ENCODE measurements around the gene SLC36A2.
"Not testable (repeated sequence)": the region's sequence is repeated elsewhere in the genome, so short reads cannot be mapped to it uniquely, and the experiment has no call there.

Gene SLC36A2

GRCh38 chr5:151327585-151327984 is 19.8 kb downstream of the SLC36A2 start:
- no peak for DNase-seq (ENCODE audit: low read depth in 4 of 4, low spot score in 1 of 4)

DNA sequence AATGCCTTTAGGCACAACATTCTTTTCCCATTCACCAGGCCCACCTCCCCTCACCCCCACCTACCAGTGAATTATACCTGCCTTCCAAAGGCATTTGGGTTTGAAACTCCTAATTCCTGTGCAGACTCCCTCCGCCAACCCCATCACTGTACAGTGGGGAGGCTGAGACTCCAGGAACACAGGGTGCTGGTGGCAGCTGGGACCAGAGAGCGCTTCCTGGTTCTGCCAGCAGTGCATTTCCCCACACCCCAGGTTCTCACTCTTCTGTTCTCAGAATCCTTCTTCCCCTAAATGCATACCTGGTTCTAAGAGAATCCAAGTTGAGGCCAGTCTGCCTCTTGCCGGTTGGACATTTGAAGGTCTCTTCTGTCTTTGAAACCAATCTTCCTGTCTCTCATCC is 21.1 kb downstream of the SLC36A2 start:
- DNase-seq (ENCODE audit: low read depth in 4 of 4, low spot score in 1 of 4): no peak

DNA sequence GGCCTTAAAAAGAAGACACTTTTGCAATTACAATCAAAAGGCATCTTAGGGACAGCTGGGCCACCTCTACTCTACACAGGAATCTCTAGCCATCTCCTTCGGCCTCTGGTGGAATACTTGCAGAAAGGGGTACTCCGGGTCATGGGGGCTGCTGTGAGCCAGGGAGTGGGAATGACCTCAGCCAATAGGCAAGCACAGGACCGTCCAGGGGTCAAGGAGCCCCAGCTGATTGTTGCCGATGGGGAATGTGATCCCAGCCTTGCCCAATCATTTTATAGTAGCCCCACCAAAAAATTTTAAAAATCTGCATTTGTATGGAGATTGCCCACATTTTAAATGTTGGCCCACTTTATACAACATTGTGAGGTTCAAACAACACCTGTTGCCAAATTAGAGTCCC is 26.9 kb downstream of the SLC36A2 start:
- no peak for DNase-seq (ENCODE audit: low read depth in 4 of 4, low spot score in 1 of 4)

DNA sequence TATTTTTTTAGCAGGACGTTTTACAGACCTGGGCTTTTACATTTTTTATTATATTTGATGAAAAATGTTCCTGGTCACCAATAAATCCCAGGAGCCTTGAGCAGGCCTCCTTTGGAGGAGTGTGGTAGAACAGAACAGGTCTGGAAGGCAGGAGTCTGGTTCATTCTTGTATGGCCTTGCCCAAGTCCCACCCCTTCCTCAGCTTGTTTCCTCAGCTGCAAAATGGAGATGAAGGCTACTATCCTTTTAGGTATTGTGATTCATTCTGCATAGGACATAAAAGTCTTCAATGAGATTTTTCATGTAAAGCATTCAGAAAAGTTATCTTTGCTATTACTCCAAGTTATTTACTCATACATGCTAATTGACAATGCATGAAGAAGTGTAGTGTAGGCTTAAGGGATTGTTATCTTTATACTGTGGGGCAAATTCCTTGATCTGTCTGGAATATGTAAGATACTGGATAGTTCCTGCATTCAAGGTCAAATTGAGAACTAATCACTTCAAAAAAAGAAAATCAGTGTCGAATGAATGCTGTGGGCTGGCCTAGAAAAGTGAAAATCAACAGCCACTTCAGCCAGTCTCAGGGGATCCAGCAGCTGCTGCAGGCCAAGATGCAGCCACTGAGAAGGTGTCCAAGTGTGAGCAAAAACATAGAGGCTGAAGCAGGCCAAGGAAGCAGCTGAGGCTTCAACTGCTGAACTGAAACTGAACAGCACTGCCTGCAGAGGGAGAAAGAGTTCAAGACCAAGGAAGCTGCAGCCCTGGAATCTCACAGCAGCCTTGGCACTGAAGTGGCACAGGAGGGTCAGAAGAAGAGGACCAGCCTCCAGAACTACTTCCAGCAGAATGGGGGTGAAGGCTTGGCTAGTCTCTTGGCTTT is 28.3 kb downstream of the SLC36A2 start:
- DNase-seq (ENCODE audit: low read depth in 4 of 4, low spot score in 1 of 4): no peak

GRCh38 chr5:151317871-151318270 is 29.5 kb downstream of the SLC36A2 start:
- DNase-seq (ENCODE audit: low read depth in 4 of 4, low spot score in 1 of 4): no peak

- DNase-seq (ENCODE audit: low read depth in 4 of 4, low spot score in 1 of 4): peak; percentile 13 to 37 (median 26)
Measured at GRCh38 chr5:151315998-151316597, 31.3 kb downstream of the SLC36A2 start.

GRCh38 chr5:151313357-151313756 is 34.0 kb downstream of the SLC36A2 start:
- no peak for DNase-seq (ENCODE audit: low read depth in 4 of 4, low spot score in 1 of 4)

DNA sequence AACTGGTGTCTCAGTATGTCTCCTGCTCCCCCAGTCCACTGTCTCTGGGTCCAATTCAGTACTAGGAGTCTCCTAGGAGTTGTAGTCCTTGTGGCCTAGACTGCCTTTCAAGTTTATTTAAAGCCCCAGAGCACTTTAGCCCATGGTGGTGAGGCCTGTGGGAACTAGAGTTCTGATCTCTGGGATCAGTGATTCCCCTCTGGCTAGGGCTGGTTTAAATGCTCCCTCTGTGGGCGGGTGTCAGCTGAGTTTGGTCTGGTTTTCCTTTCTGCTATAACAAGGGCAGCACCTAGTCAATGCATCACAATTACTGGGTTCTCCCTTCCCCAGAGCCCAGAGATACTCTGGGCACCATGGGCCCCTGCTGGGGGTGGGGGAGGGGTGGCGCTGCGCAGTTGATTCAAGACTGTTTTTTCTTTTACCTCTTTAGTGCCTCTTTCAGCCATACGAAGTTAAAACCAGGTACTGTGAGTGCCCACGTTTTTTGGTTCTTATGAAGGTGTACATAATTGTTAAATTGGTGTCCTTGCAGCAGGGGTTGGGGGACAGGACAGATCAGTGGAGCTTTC is 34.5 kb downstream of the SLC36A2 start:
- no peak for DNase-seq (ENCODE audit: low read depth in 4 of 4, low spot score in 1 of 4)

GRCh38 chr5:151310932-151311331 is 36.4 kb downstream of the SLC36A2 start:
- no peak for DNase-seq (ENCODE audit: low read depth in 4 of 4, low spot score in 1 of 4)

GRCh38 chr5:151309821-151310220 is 37.5 kb downstream of the SLC36A2 start:
- not testable (repeated sequence) for DNase-seq (ENCODE audit: low read depth in 4 of 4, low spot score in 1 of 4)

DNA sequence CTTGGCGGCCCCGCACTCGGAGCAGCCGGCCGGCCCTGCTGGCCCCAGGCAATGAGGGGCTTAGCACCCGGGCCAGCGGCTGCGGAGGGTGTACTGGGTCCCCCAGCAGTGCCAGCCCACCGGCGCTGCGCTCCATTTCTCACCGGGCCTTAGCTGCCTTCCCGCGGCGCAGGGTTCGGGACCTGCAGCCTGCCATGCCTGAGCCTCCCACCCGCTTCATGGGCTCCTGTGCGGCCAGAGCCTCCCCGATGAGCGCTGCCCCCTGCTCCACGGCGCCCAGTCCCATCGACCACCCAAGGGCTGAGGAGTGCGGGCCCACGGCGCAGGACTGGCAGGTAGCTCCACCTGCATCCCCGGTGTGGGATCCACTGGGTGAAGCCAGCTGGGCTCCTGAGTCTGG is 38.1 kb downstream of the SLC36A2 start:
- not testable (repeated sequence) for DNase-seq (ENCODE audit: low read depth in 4 of 4, low spot score in 1 of 4)

DNA sequence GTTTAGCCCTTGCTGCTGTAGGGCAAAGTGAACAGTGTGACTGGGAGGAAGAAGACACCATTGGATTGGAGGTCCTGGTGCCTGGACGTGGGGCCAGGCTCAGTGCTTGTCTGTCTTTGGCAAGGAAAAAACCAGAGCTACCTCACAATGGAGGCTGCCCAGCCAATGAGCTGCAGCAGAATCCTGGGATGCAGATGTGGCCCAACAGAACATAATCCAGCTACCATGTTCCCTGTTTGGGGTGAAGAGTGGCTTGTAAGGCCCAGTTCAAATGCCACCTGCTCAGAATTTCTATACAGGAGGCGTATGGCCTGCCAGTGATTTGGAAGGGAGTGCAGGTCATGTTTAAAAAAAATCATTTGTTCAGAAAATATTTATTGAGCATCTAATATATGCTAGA is 43.7 kb downstream of the SLC36A2 start, which contains the start of gene SLC36A3:
SLC36A3 (minus strand) TSS at position 101 of the 400 bp plus-strand sequence. CDS start 412 bp downstream, outside the sequence.
- DNase-seq (ENCODE audit: low read depth in 4 of 4, low spot score in 1 of 4): no peak

- DNase-seq (ENCODE audit: low read depth in 4 of 4, low spot score in 1 of 4): peak in 1 of 4 experiments; percentile 3
Measured at GRCh38 chr5:151298063-151298855, 49.1 kb downstream of the SLC36A2 start.

DNA sequence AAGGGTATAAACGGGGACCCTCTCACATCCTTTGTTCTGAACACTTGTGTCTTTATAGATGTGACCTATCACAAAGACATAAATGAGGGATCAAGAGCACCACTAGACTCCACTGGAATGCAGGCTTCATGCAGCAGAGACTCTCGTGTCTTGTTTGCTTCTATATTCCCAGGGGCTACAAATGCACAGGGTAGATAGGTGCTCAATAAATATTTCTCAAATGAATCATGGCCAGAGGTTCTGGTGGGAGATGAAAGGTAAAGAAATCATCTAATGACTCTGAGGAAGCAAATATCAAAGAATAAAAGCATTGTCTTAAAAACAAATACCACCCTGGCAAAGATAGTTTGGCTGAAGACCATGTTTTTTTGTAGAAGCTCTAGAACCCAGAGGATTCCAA is 50.4 kb downstream of the SLC36A2 start:
- no peak for DNase-seq (ENCODE audit: low read depth in 4 of 4, low spot score in 1 of 4)

- DNase-seq (ENCODE audit: low read depth in 4 of 4, low spot score in 1 of 4): no peak
Measured at GRCh38 chr5:151296478-151296830, 50.9 kb downstream of the SLC36A2 start.

DNA sequence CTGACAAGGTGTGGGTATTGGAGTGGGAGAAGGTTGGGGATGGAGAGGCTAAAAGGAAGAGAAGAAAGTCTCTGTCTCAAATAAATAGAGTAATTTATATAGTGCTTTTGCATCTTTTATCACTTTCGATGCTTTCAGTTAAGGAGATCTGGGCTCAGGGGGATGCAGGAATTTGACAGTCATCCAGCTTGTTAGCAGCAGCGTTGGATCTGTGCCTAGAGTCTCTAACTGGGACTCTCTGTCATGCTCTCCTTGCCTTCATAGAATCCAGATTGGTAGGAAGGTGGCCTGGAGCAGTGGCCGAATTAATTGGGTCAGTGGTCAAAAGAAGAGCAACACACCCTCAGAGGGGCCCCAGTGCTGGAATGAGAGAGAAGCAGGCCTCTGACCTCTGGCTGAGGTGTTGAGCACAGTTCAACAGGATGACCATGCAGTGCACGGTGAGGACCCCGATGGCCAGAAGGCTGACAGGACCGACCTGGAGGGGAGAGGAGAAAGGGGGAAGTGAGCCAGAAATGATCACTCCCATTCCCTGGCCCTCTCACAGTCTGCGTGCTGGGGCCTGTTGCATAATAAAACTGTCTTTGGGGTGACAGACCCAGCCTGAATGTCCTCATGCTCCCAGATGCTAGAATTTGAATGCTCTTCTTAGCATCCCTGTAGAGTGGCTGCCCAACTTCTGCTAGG is 51.4 kb downstream of the SLC36A2 start:
- DNase-seq (ENCODE audit: low read depth in 4 of 4, low spot score in 1 of 4): no peak

DNA sequence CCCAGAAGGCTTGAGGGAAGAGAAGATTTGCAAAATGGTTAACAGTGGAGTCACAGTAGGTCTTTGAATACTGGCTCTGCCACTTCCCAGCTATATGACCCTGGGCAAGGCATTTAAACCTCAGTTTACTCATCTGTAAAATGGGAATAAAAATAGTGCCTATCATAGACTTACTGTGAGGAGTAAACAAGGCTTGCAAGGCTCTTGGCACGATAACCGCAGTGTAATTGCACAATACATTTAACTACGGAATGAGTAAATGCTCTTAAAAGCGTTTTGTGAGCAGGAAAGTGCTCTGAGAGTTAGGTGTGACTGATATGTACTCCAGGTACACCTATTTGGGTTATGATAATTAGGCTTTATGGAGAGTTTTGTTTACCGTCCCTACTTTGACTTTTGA is 52.2 kb downstream of the SLC36A2 start:
- no peak for DNase-seq (ENCODE audit: low read depth in 4 of 4, low spot score in 1 of 4)

DNA sequence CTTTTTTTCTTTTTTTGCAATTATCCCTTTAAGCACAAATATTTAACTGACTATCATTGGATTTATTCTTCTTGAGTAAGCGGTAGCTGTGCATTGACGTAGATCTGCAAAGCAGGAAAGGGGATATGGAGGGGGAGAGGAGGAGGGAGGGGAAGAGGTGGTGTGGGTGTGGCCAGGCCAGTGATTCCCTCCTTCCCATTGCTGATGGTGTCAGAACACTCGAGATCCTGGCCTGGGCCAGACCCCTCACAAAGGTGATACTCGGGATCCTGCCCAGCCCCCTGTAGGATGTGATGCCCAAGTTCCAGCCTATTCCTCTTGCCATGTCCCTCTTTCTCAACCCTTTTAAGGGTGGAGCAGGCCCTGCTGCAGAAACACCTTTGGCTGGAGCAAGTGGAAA is 53.7 kb downstream of the SLC36A2 start:
- DNase-seq (ENCODE audit: low read depth in 4 of 4, low spot score in 1 of 4): no peak

- no peak for DNase-seq (ENCODE audit: low read depth in 4 of 4, low spot score in 1 of 4)
Measured at GRCh38 chr5:151288180-151288579, 59.2 kb downstream of the SLC36A2 start.

DNA sequence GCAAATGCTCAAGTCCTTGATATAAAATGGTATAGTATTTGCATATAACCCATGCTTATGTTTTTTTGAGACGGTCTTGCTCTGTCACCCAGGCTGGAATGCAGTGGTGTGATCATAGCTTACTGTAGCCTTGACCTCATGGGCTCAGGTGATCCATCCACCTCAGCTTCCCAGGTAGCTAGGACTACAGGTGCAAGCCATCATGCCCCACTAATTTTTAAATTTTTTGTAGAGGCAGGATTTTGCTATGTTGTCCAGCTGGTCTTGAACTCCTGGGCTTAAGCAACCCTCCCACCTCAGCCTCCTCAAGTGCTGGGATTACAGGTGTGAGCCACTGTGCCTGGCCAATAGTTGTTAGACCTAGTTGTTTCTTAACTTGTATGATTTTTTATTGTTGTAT is 61.1 kb downstream of the SLC36A2 start:
- no peak for DNase-seq (ENCODE audit: low read depth in 4 of 4, low spot score in 1 of 4)

DNA sequence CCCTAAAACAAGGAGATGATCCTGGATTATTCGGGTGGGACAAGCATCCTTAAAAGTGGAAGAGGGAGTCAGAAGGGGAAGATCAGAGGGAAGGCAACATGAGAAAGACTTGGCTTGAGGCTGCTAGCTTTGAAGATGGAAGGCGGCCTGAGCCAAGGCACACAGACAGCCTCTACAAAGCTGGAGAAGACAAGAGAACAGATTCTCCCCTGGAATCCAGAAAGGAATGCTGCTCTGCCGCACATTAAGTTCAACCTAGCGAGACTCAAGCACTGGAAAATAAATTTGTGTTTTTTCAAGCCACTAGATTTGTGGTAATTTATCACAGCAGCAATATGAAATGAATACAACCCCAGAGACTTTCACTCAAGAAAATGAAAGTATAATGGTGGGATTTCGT is 61.7 kb downstream of the SLC36A2 start:
- no peak for DNase-seq (ENCODE audit: low read depth in 4 of 4, low spot score in 1 of 4)
